Esophagus squamous epithelium (tissue), 4 donors: ENCODE results near the gene SIL1.

Experiments used
- POLR2A ChIP-seq, 4 donors: fragments of 450-650 bp; IDR thresholded peaks; one replicate each; pipeline ENCODE4 v1.6.1; 2017; ENCODE audit warnings: antibody characterized with exemption in 4 of 4, mild to moderate bottlenecking in 4 of 4, moderate library complexity in 3 of 4
- TF ChIP-seq, protein P1 (sequence below), 6 experiments: fragments of 450-650 bp in 4 of 6; fragments of 200-600 bp in 2 of 6; sonication (generic) in 2 of 6; IDR thresholded peaks; one replicate each; pipeline ENCODE4 v1.5.1; 2016 to 2019; ENCODE audit warnings: antibody characterized with exemption in 6 of 6, mild to moderate bottlenecking in 4 of 6, moderate library complexity in 4 of 6

DNA sequence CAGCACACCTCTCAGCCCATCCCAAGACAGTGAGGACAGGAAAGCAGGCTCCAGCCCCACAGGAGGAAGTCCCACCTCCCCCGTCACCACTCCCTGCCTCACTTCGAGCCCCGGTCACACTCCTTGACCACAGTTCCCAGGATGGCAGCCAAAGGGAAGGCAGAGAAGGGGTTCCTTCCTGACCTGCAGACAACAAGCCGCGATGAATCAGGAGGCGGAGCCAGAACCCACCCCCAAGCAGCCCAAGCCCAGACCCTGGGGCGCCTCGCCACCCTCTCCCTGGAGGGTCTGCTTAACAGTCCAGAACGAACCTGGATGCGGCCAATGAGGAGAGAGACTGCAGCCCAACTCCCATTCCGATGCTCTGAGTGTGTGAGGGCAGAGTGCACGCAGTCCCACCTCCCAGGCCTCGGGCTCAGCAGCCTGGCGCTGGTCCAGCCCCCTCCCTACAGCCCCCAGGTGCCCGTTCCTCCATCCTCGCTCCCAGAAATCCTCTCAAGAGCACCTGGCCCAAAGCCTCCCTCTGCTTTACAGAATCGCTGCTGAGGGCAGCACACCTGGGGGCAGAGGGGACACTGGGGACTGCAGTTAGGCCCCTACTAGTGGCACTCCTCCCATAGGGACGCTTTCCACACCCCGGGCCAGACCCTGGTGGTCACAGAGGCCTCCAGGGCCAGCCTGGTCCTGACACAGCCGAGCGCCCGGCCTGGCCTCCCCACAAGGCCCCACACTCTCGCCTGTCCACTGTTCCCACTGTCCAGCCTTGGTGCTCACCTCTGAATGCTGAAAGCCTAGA lies 253.4 kb downstream of the SIL1 start:
- TF ChIP-seq, protein P1, sequence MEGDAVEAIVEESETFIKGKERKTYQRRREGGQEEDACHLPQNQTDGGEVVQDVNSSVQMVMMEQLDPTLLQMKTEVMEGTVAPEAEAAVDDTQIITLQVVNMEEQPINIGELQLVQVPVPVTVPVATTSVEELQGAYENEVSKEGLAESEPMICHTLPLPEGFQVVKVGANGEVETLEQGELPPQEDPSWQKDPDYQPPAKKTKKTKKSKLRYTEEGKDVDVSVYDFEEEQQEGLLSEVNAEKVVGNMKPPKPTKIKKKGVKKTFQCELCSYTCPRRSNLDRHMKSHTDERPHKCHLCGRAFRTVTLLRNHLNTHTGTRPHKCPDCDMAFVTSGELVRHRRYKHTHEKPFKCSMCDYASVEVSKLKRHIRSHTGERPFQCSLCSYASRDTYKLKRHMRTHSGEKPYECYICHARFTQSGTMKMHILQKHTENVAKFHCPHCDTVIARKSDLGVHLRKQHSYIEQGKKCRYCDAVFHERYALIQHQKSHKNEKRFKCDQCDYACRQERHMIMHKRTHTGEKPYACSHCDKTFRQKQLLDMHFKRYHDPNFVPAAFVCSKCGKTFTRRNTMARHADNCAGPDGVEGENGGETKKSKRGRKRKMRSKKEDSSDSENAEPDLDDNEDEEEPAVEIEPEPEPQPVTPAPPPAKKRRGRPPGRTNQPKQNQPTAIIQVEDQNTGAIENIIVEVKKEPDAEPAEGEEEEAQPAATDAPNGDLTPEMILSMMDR (IDR thresholded peaks at IDR 0.05): no peak
- no peak for TF ChIP-seq POLR2A (IDR thresholded peaks at IDR 0.05)
